Measurements from ENCODE around the gene ENTPD2. TPM values are rescaled to one million over a fixed set of nuclear protein-coding genes. Genes with fewer than 3 reads are reported as not detected.

Gene ENTPD2
- total and polyA plus RNA-seq, 9 of the 15 experiments (the other 6 are each of a cell fraction or from before 2014, with no cell fraction given), result 0.04 to 0.60 (median 0.14) TPM; not detected in 4

GRCh38 chr9:137067860-137068538, 14.1 kb upstream of the ENTPD2 start (continued):
- TF ChIP-seq SIN3A (IDR thresholded peaks at IDR 0.05; ENCODE audit: borderline replicate concordance in 2 of 2, control insufficient read depth in 1 of 2, low read depth in 2 of 2, low read length in 2 of 2) (peak in 1 of 2 experiments; percentile 49; a peak in 1 of 4 replicates), DNMT1 (IDR thresholded peaks at IDR 0.05) (0 out of 2 replicates have a peak, but pooled peaks have one; percentile 52), ZNF511 (CRISPR knock-in tag; IDR thresholded peaks at IDR 0.05) (peak; percentile 53; the same call in 1 of the 2 replicates), CBFA2T3 (IDR thresholded peaks at IDR 0.05) (0 out of 2 replicates have a peak, but pooled peaks have one; percentile 8), HNRNPUL1 (IDR thresholded peaks at IDR 0.05; ENCODE audit: low read length) (no peak), RAD21 (CRISPR knock-in tag; conservative IDR thresholded peaks at IDR 0.05 in 1 of 2, IDR thresholded peaks at IDR 0.05 in 1 of 2) (peak in 1 of 2 experiments; percentile 65; a peak in 3 of 4 replicates), SRSF7 (optimal IDR thresholded peaks at IDR 0.05; ENCODE audit: low read depth, low read length) (no peak), ZNF239 (CRISPR knock-in tag; IDR thresholded peaks at IDR 0.05) (no peak), CTCFL (IDR thresholded peaks at IDR 0.05; ENCODE audit: borderline replicate concordance, insufficient read depth, low read depth, low read length, poor library complexity, severe bottlenecking) (peak; percentile 77), CTCF (IDR thresholded peaks at IDR 0.05 in 2 of 3, conservative IDR thresholded peaks at IDR 0.05 in 1 of 3; ENCODE audit: insufficient read depth in 2 of 3, low read depth in 1 of 3, low read length in 3 of 3) (peak; percentile 76 to 89 (median 84)), FOXK1 (CRISPR knock-in tag; IDR thresholded peaks at IDR 0.05; ENCODE audit: borderline replicate concordance) (no peak), REST (IDR thresholded peaks at IDR 0.05; ENCODE audit: borderline replicate concordance) (peak; percentile 32; the same call in 1 of the 2 replicates), REST (CRISPR knock-in tag; IDR thresholded peaks at IDR 0.05; ENCODE audit: low read depth) (0 out of 2 replicates have a peak, but pooled peaks have one; percentile 44)

All from K562 (cell line).